Panc1 (cell line): ENCODE results near the gene TGFBI. TPM values are rescaled to one million over a fixed set of nuclear protein-coding genes. Genes with fewer than 3 reads are reported as not detected.

Source experiments
- ATAC-seq: fragments of 200-7000 bp; cut with Tn5 transposase; 2 replicates; pipeline ENCODE4 v1.9.1; 2020; ENCODE audit warnings: mild to moderate bottlenecking, moderate library complexity
- BruUV-seq: library from RNA; stranded (reverse); fragments of 400-500 nt; replicated peaks from 2 replicates; lab custom pipeline; 2021; lab: Mats Ljungman, UMichigan
- CTCF ChIA-PET: fragments of 300-600 bp; sonication (Branson Sonifier 250); formaldehyde crosslinking; loops from one replicate; lab custom pipeline; 2022; ENCODE audit warnings: antibody characterized with exemption; lab: Charles Lee
- POLR2A ChIA-PET: fragments of 300-600 bp; sonication (Branson Sonifier 250); formaldehyde crosslinking; loops from one replicate; lab custom pipeline; 2022; ENCODE audit warnings: antibody characterized with exemption; lab: Charles Lee
- DNase-seq: peaks from one replicate; pipeline ENCODE4 v3.0.0-alpha.2; 2010; ENCODE audit warnings: low read depth, low spot score
- H3K27ac ChIP-seq: 2 replicates; pipeline ENCODE4 v1.5.1; 2011; ENCODE audit warnings: mild to moderate bottlenecking, low read length, inconsistent platforms
- H3K27me3 ChIP-seq: fragments of 200-500 bp; sonication (Bioruptor generic); 2 replicates; pipeline ENCODE4 v1.6.0; 2014; ENCODE audit warnings: low read length, inconsistent platforms; ENCODE audit not compliant: control insufficient read depth, insufficient read depth
- H3K36me3 ChIP-seq: fragments of 200-500 bp; sonication (Bioruptor generic); 2 replicates; pipeline ENCODE4 v1.5.1; 2014; ENCODE audit warnings: inconsistent platforms, mild to moderate bottlenecking, low read length, moderate library complexity; ENCODE audit not compliant: control insufficient read depth, insufficient read depth
- H3K4me1 ChIP-seq: 2 replicates; pipeline ENCODE4 v1.5.1; 2011; ENCODE audit warnings: inconsistent platforms, mild to moderate bottlenecking, low read length, moderate library complexity; ENCODE audit not compliant: control insufficient read depth, insufficient read depth
- H3K4me3 ChIP-seq, 2 experiments: 2 replicates each; pipeline ENCODE4 v1.5.1; 2011 to 2012; ENCODE audit warnings: low read depth in 2 of 2, low read length in 2 of 2, mild to moderate bottlenecking in 2 of 2, inconsistent platforms in 1 of 2, moderate library complexity in 1 of 2
- H3K9me3 ChIP-seq: fragments of 200-500 bp; sonication (Bioruptor generic); 2 replicates; pipeline ENCODE4 v1.5.1; 2014; ENCODE audit warnings: low read depth, mild to moderate bottlenecking, inconsistent platforms, low read length, moderate library complexity; ENCODE audit not compliant: control insufficient read depth, insufficient read depth
- CTCF ChIP-seq: fragments of 450-650 bp; IDR thresholded peaks from 2 replicates; pipeline ENCODE4 v1.5.1; 2017; ENCODE audit warnings: mild to moderate bottlenecking
- POLR2AphosphoS5 ChIP-seq: IDR thresholded peaks from 2 replicates; pipeline ENCODE4 v1.6.1; 2012; ENCODE audit warnings: mild to moderate bottlenecking, low read depth, low read length, moderate library complexity
- REST ChIP-seq, 2 experiments: IDR thresholded peaks; 2 replicates each; pipeline ENCODE4 v1.6.1; 2011 to 2012; ENCODE audit warnings: low read depth in 2 of 2, control low read depth in 1 of 2, low read length in 1 of 2, mild to moderate bottlenecking in 1 of 2, moderate library complexity in 1 of 2; ENCODE audit not compliant: insufficient read depth in 1 of 2
- SIN3A ChIP-seq: IDR thresholded peaks from 2 replicates; pipeline ENCODE4 v1.6.1; 2012; ENCODE audit warnings: low read depth, mild to moderate bottlenecking, low read length, moderate library complexity, borderline replicate concordance; ENCODE audit not compliant: insufficient read depth
- TCF7L2 ChIP-seq: IDR thresholded peaks from 2 replicates; pipeline ENCODE4 v1.6.1; 2011; ENCODE audit warnings: mild to moderate bottlenecking, low read depth, low read length, inconsistent platforms
- in situ Hi-C: cut with HindIII; loops from 2 replicates; pipeline ENCODE4 v1.10.0; 2016; ENCODE audit warnings: low sequenced_read_pairs, low pct_unique_long_range_greater_than_20kb
- intact Hi-C: fragments of 100-400 bp; cut with micrococcal nuclease; formaldehyde crosslinking; loops from one replicate; pipeline ENCODE4 v1.10.0; 2022; ENCODE audit not compliant: unreplicated experiment
- total RNA-seq: library from RNA; stranded (reverse); gene quantifications from one replicate; pipeline ENCODE4 v1.2.1, GENCODE V29; 2021; ENCODE audit not compliant: unreplicated experiment

TGFBI gene
- total RNA-seq, 1 experiment from 2014 or later = 314 TPM

GRCh38 chr5:136018814-136019783, 9.7 kb upstream of the TGFBI start:
- H3K27me3 ChIP-seq = no peaks in the 10 kb centered on the region
- no peak overlapping the region for H3K27ac ChIP-seq
- CTCF ChIA-PET = no interaction called here
- no peaks in the 10 kb centered on the region for H3K9me3 ChIP-seq
- ATAC-seq = no peak
- intact Hi-C loops = no loop called here
- H3K4me3 ChIP-seq = no peak overlapping the region
- POLR2A ChIA-PET = no interaction called here
- no TSS peak for BruUV-seq
- TF ChIP-seq SIN3A (no peak), TCF7L2 (no peak), REST (IDR thresholded peaks at IDR 0.05; ENCODE audit: insufficient read depth in 1 of 2, low read depth in 2 of 2, low read length in 1 of 2) (no peak), CTCF (no peak), POLR2AphosphoS5 (no peak)
- no peak for DNase-seq
- H3K36me3 ChIP-seq = no peaks in the 10 kb centered on the region
- H3K4me1 ChIP-seq = no peaks in the 10 kb centered on the region; the same call in 1 of the 2 replicates
- in situ Hi-C loops = no loop called here

GRCh38 chr5:136020001-136020382, 8.8 kb upstream of the TGFBI start:
- no TSS peak for BruUV-seq

More at GRCh38 chr5:136020001-136020382, 8.8 kb upstream of the TGFBI start:
- intact Hi-C loops (no loop called here), in situ Hi-C loops (no loop called here)
- DNase-seq = no peak
- CTCF ChIA-PET = no interaction called here
- no peak overlapping the region for H3K27ac ChIP-seq
- H3K4me3 ChIP-seq = no peak overlapping the region
- H3K4me1 ChIP-seq = no peaks in the 10 kb centered on the region; the same call in 1 of the 2 replicates
- H3K27me3 ChIP-seq = no peaks in the 10 kb centered on the region
- POLR2A ChIA-PET = no interaction called here
- peak; percentile 17; the same call in 1 of the 2 replicates for ATAC-seq
- no peaks in the 10 kb centered on the region for H3K9me3 ChIP-seq
- H3K36me3 ChIP-seq = no peaks in the 10 kb centered on the region
- TF ChIP-seq POLR2AphosphoS5 = no peak
- no peak for TF ChIP-seq CTCF
- no peak for TF ChIP-seq TCF7L2
- TF ChIP-seq SIN3A = no peak
- TF ChIP-seq REST (IDR thresholded peaks at IDR 0.05; ENCODE audit: insufficient read depth in 1 of 2, low read depth in 2 of 2, low read length in 1 of 2) = no peak
